HepG2 (cell line): ENCODE data around the gene SPAM1. TPM values are rescaled to one million over a fixed set of nuclear protein-coding genes. Genes with fewer than 3 reads are reported as not detected.

Source experiments
- ATAC-seq: fragments of 200-7000 bp; cut with Tn5 transposase; 3 replicates; pipeline ENCODE4 v1.9.1; 2020; ENCODE audit warnings: mild to moderate bottlenecking, moderate library complexity
- BruUV-seq: library from RNA; stranded (reverse); fragments of 400-500 nt; replicated peaks from 2 replicates; lab custom pipeline; 2021; lab: Mats Ljungman, UMichigan
- CTCF ChIA-PET: fragments of 300-600 bp; formaldehyde crosslinking; extraction: SDS; loops from one replicate; lab custom pipeline; 2021; ENCODE audit warnings: low total read pairs, inconsistent platforms, low intra/inter-chr PET ratio; lab: Yijun Ruan, JAX
- POLR2A ChIA-PET: fragments of 350-600 bp; sonication (Branson Sonifier 250); formaldehyde crosslinking; loops from one replicate; lab custom pipeline; 2020; ENCODE audit warnings: antibody characterized with exemption, inconsistent platforms; lab: Yijun Ruan, JAX
- DNase-seq: peaks from one replicate; pipeline ENCODE4 v3.0.0-alpha.2; 2015; ENCODE audit warnings: low spot score
- FAIRE-seq: peaks from 3 replicates; lab custom pipeline; 2011; peaks lifted over from hg19 to GRCh38; lab: Jason Lieb, UNC
- H2AFZ ChIP-seq: one replicate; pipeline ENCODE4 v1.6.1; 2011; ENCODE audit warnings: low read length, inconsistent platforms
- H3K27ac ChIP-seq: fragments of 300-600 bp; 3 replicates; pipeline ENCODE4 v1.8.0; 2011; ENCODE audit warnings: mixed run types, mild to moderate bottlenecking, mixed read lengths, low read length, inconsistent platforms; ENCODE audit not compliant: insufficient read depth; ENCODE audit errors: extremely low read length
- H3K27me3 ChIP-seq, 2 experiments: fragments of 200-600 bp in 1 of 2; 2 replicates in 1 of 2; 3 replicates in 1 of 2; pipeline versions ENCODE4 v1.6.0 to v1.8.0; 2011; ENCODE audit warnings: low read length in 2 of 2, mild to moderate bottlenecking in 2 of 2, moderate library complexity in 2 of 2, inconsistent platforms in 1 of 2; ENCODE audit not compliant: insufficient read depth in 2 of 2, control insufficient read depth in 1 of 2
- H3K36me3 ChIP-seq, 2 experiments: fragments of 200-600 bp in 1 of 2; replicated peaks in 1 of 2; 2 replicates in 1 of 2; 3 replicates in 1 of 2; pipeline versions ENCODE4 v1.5.1 to v1.8.0; 2011; ENCODE audit warnings: low read length in 2 of 2, inconsistent platforms in 1 of 2; ENCODE audit not compliant: insufficient read depth in 2 of 2, control insufficient read depth in 1 of 2
- H3K4me1 ChIP-seq: 2 replicates; pipeline ENCODE4 v1.5.1; 2012; ENCODE audit warnings: low read length, inconsistent platforms; ENCODE audit not compliant: insufficient read depth
- H3K4me2 ChIP-seq: 2 replicates; pipeline ENCODE4 v1.6.0; 2011; ENCODE audit warnings: low read depth, low read length, inconsistent platforms
- H3K4me3 ChIP-seq, 3 experiments: fragments of 200-600 bp in 1 of 3; sonication (generic), shearing (Covaris generic) in 1 of 3; replicated peaks in 1 of 3; 2 replicates each; pipeline ENCODE4 v1.5.1; 2011 to 2016; ENCODE audit warnings: low read length in 3 of 3, inconsistent platforms in 2 of 3, low read depth in 2 of 3, mild to moderate bottlenecking in 2 of 3, control low read depth in 1 of 3, mixed read lengths in 1 of 3; ENCODE audit not compliant: insufficient read depth in 1 of 3
- H3K79me2 ChIP-seq: one replicate; pipeline ENCODE4 v1.6.1; 2011; ENCODE audit warnings: low read length, inconsistent platforms; ENCODE audit not compliant: insufficient read depth
- H3K9ac ChIP-seq: 2 replicates; pipeline ENCODE4 v1.6.0; 2011; ENCODE audit warnings: mild to moderate bottlenecking, low read depth, low read length, inconsistent platforms; ENCODE audit not compliant: insufficient read depth
- H3K9me3 ChIP-seq: 2 replicates; pipeline ENCODE4 v1.5.1; 2012; ENCODE audit warnings: mild to moderate bottlenecking, low read length
- H4K20me1 ChIP-seq: 2 replicates; pipeline ENCODE4 v1.6.0; 2011; ENCODE audit warnings: inconsistent platforms, mild to moderate bottlenecking, low read length, moderate library complexity; ENCODE audit not compliant: insufficient read depth
- ATRX ChIP-seq: sonication (generic); formaldehyde crosslinking; IDR thresholded peaks from 2 replicates; pipeline ENCODE4 v1.4.0; 2020; ENCODE audit warnings: missing genetic modification reagents, borderline replicate concordance
- MYNN ChIP-seq: sonication (generic); formaldehyde crosslinking; IDR thresholded peaks from 2 replicates; pipeline ENCODE4 v1.4.0; 2020; ENCODE audit warnings: mild to moderate bottlenecking, low read depth, missing genetic modification reagents
- NFATC3 ChIP-seq: sonication (generic); formaldehyde crosslinking; IDR thresholded peaks from 2 replicates; pipeline ENCODE4 v1.5.1; 2020; ENCODE audit warnings: mild to moderate bottlenecking, missing genetic modification reagents
- NKX3-1 ChIP-seq: sonication (generic); formaldehyde crosslinking; IDR thresholded peaks from 2 replicates; pipeline ENCODE4 v1.5.0; 2020; ENCODE audit warnings: missing genetic modification reagents
- RELA ChIP-seq: sonication (generic); formaldehyde crosslinking; IDR thresholded peaks from 2 replicates; pipeline ENCODE4 v1.4.0; 2020; ENCODE audit warnings: missing genetic modification reagents
- STAG1 ChIP-seq: sonication (generic); formaldehyde crosslinking; IDR thresholded peaks from 2 replicates; pipeline ENCODE4 v1.4.0; 2020; ENCODE audit warnings: missing genetic modification reagents
- ZBTB44 ChIP-seq: sonication (generic); formaldehyde crosslinking; IDR thresholded peaks from 2 replicates; pipeline ENCODE4 v1.4.0; 2020; ENCODE audit warnings: missing genetic modification reagents
- ZNF263 ChIP-seq: sonication (generic); formaldehyde crosslinking; IDR thresholded peaks from 2 replicates; pipeline ENCODE4 v1.4.0; 2020; ENCODE audit warnings: missing genetic modification reagents
- ZNF441 ChIP-seq: sonication (generic); formaldehyde crosslinking; IDR thresholded peaks from 2 replicates; pipeline ENCODE4 v1.7.0; 2021; ENCODE audit warnings: missing genetic modification reagents, borderline replicate concordance
- ZNF597 ChIP-seq: sonication (generic); formaldehyde crosslinking; IDR thresholded peaks from 2 replicates; pipeline ENCODE4 v1.5.0; 2020; ENCODE audit warnings: missing genetic modification reagents
- ZNF788 ChIP-seq: sonication (generic); formaldehyde crosslinking; IDR thresholded peaks from 2 replicates; pipeline ENCODE4 v1.5.0; 2020; ENCODE audit warnings: mild to moderate bottlenecking, missing genetic modification reagents, borderline replicate concordance
- WGBS: methylation state at CpG from one replicate; pipeline ENCODE4 v1.1.6; 2017; ENCODE audit warnings: low lambda C conversion rate; 5-methylcytosine and 5-hydroxymethylcytosine counted together
- in situ Hi-C: cut with HindIII; loops from 2 replicates; pipeline ENCODE4 v1.10.0; 2017; ENCODE audit warnings: low pct_unique_long_range_greater_than_20kb; ENCODE audit not compliant: extremely low pct_ligation_motif_present
- intact Hi-C: fragments of 100-400 bp; cut with micrococcal nuclease; formaldehyde crosslinking; loops from one replicate; pipeline ENCODE4 v1.10.0; 2022; ENCODE audit not compliant: unreplicated experiment
- polyA plus RNA-seq, 8 experiments: library from polyadenylated mRNA; depleted of rRNA in 3 of 8; stranded (reverse) in 7 of 8; unstranded in 1 of 8; fragments of >200 nt; fragmentation: Illumina TruSeq in 4 of 8; extraction: Trizol in 4 of 8; gene quantifications; 2 replicates each; pipeline versions ENCODE4 v1.2.1 to v1.2.3, GENCODE V29; 2011 to 2016; ENCODE audit warnings: low read depth in 4 of 8, missing spikeins in 1 of 8, mixed read lengths in 1 of 8; ENCODE audit not compliant: insufficient read depth in 1 of 8
- total RNA-seq, 5 experiments: library from RNA; depleted of rRNA; stranded (reverse); fragments of >200 nt; fragmentation: Illumina TruSeq; extraction: Trizol; gene quantifications; 2 replicates each; pipeline ENCODE4 v1.2.3, GENCODE V29; 2016; ENCODE audit warnings: low read depth in 1 of 5
- TF ChIP-seq, protein P1 (sequence below): sonication (generic); formaldehyde crosslinking; IDR thresholded peaks from 2 replicates; pipeline ENCODE4 v1.5.1; 2020; ENCODE audit warnings: missing genetic modification reagents, mild to moderate bottlenecking, borderline replicate concordance

Gene SPAM1
- total and polyA plus RNA-seq, 2 of the 13 experiments (the other 11 are each of a cell fraction or from before 2014, with no cell fraction given), result not detected

GRCh38 chr7:123905714-123906113 lies 19.3 kb upstream of the SPAM1 start:
- CTCF ChIA-PET, result no interaction called here
- H2AFZ ChIP-seq, result no peak overlapping the region
- H3K4me2 ChIP-seq, result no peak overlapping the region
- H3K79me2 ChIP-seq, result no peaks in the 10 kb centered on the region
- no peak for DNase-seq
- no peaks in the 10 kb centered on the region for H4K20me1 ChIP-seq
- no peaks in the 10 kb centered on the region for H3K9me3 ChIP-seq
- TF ChIP-seq ZNF597 (CRISPR knock-in tag) (no peak), ZNF263 (CRISPR knock-in tag) (no peak), NFATC3 (CRISPR knock-in tag) (no peak)
- no peaks in the 10 kb centered on the region for H3K27me3 ChIP-seq
- H3K27ac ChIP-seq, result no peak overlapping the region
- H3K36me3 ChIP-seq, result no peaks in the 10 kb centered on the region
- H3K4me1 ChIP-seq, result no peaks in the 10 kb centered on the region
- intact Hi-C loops (no loop called here), in situ Hi-C loops (no loop called here)
- POLR2A ChIA-PET, result no interaction called here
- H3K4me3 ChIP-seq, result no peak overlapping the region
- no peak for FAIRE-seq
- no peak overlapping the region for H3K9ac ChIP-seq
- ATAC-seq, result no peak
- no TSS peak for BruUV-seq

DNA sequence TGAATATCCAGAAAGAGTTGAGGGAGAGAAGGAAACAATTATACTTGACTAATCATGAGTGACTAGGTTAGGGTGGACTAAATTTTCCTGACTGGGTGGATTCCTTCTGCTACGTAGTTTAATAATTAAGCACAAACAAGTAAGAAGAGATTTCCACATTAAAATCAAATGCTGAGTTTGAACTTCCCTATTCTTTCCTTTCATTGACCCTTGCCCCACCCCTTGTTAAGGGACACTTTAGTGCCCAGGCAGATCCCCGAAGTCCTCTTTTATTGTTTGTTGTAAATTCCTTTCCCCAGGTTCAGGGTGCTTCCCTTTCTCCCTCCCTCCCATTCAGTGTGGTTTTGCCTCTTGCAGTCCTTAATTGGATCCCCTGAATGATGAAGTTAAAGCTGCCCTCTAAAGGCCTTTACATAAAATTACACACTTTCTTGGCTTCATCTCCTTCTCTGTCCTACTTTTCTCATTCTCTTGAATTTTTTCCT lies 8.8 kb upstream of the SPAM1 start:
- H3K36me3 ChIP-seq, result no peaks in the 10 kb centered on the region
- no peak overlapping the region for H3K4me2 ChIP-seq
- no peaks in the 10 kb centered on the region for H3K79me2 ChIP-seq
- POLR2A ChIA-PET, result no interaction called here
- no peaks in the 10 kb centered on the region for H3K4me1 ChIP-seq
- intact Hi-C loops, result no loop called here
- CTCF ChIA-PET, result interaction anchor here (0.6 kb wide), 1 partner anchor 281 kb away, joined by 3 read pairs; no protein-coding TSS in a partner anchor
- DNase-seq (peak; percentile 13), ATAC-seq (peak; percentile 53; the same call in 2 of the 3 replicates), FAIRE-seq (no peak)
- no peaks in the 10 kb centered on the region for H3K9me3 ChIP-seq
- H3K27me3 ChIP-seq, result no peaks in the 10 kb centered on the region
- no peaks in the 10 kb centered on the region for H4K20me1 ChIP-seq
- no peak overlapping the region for H3K27ac ChIP-seq
- BruUV-seq, result no TSS peak
- no peak overlapping the region for H3K9ac ChIP-seq
- in situ Hi-C loops, result no loop called here
- no peak overlapping the region for H2AFZ ChIP-seq
- WGBS, result 32% methylated on average over 2 of the region's 2 CpGs
- H3K4me3 ChIP-seq, result no peak overlapping the region
- TF ChIP-seq ZNF788 (CRISPR knock-in tag) (no peak), STAG1 (CRISPR knock-in tag) (peak; percentile 24; the same call in 1 of the 2 replicates), ZBTB44 (CRISPR knock-in tag) (no peak), NKX3-1 (CRISPR knock-in tag) (no peak), RELA (no peak), MYNN (CRISPR knock-in tag) (no peak), ZNF441 (CRISPR knock-in tag) (no peak), ATRX (no peak), ZNF597 (CRISPR knock-in tag) (no peak)
- TF ChIP-seq, protein P1, sequence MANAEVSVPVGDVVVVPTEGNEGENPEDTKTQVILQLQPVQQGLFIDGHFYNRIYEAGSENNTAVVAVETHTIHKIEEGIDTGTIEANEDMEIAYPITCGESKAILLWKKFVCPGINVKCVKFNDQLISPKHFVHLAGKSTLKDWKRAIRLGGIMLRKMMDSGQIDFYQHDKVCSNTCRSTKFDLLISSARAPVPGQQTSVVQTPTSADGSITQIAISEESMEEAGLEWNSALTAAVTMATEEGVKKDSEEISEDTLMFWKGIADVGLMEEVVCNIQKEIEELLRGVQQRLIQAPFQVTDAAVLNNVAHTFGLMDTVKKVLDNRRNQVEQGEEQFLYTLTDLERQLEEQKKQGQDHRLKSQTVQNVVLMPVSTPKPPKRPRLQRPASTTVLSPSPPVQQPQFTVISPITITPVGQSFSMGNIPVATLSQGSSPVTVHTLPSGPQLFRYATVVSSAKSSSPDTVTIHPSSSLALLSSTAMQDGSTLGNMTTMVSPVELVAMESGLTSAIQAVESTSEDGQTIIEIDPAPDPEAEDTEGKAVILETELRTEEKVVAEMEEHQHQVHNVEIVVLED, result no peak
